ENCODE data around the gene F10. TPM values are rescaled to one million over a fixed set of nuclear protein-coding genes. Genes with fewer than 3 reads are reported as not detected.

F10 gene
- total and polyA plus RNA-seq, 4 donors = 85.3 to 199 (median 117) TPM

GRCh38 chr13:113126265-113127150 is 3.9 kb downstream of the F10 start:
- no peak for TF ChIP-seq FOXA1 (IDR thresholded peaks at IDR 0.05)
- TF ChIP-seq SP1 (IDR thresholded peaks at IDR 0.05) = no peak
- no peak for TF ChIP-seq MAX (IDR thresholded peaks at IDR 0.05)
- TF ChIP-seq GABPA (IDR thresholded peaks at IDR 0.05 in 1 of 2, conservative IDR thresholded peaks at IDR 0.05 in 1 of 2) = no peak
- TF ChIP-seq ATF3 (IDR thresholded peaks at IDR 0.05) = no peak
- no peak for TF ChIP-seq ZBTB33 (IDR thresholded peaks at IDR 0.05)
- TF ChIP-seq RXRA (IDR thresholded peaks at IDR 0.05) = no peak
- TF ChIP-seq NR2F2 (IDR thresholded peaks at IDR 0.05) = no peak
- no peak for TF ChIP-seq TAF1 (conservative IDR thresholded peaks at IDR 0.05)
- no peak for TF ChIP-seq HNF4A (conservative IDR thresholded peaks at IDR 0.05)
- TF ChIP-seq JUND (IDR thresholded peaks at IDR 0.05) = no peak
- no peak for TF ChIP-seq FOXA2 (IDR thresholded peaks at IDR 0.05)
- TF ChIP-seq REST (IDR thresholded peaks at IDR 0.05) = no peak
- TF ChIP-seq EGR1 (IDR thresholded peaks at IDR 0.05; ENCODE audit: low read depth in 2 of 2) = no peak
- no peak for TF ChIP-seq HNF4G (IDR thresholded peaks at IDR 0.05)
- TF ChIP-seq RAD21 (IDR thresholded peaks at IDR 0.05) = no peak
- TF ChIP-seq CTCF (IDR thresholded peaks at IDR 0.05; ENCODE audit: low read depth, low read length, missing input control) = no peak
- TF ChIP-seq YY1 (IDR thresholded peaks at IDR 0.05) = no peak
- no peaks in the 10 kb centered on the region for H3K9me3 ChIP-seq (ENCODE audit: control insufficient read depth in 4 of 4, low read length in 3 of 4)
- H3K27me3 ChIP-seq (ENCODE audit: control insufficient read depth in 4 of 4, insufficient read depth in 4 of 4, low read length in 3 of 4) = no peaks in the 10 kb centered on the region
- H3K27ac ChIP-seq (ENCODE audit: low read depth in 1 of 2, low read length in 2 of 2) = no peak overlapping the region
- H3K9ac ChIP-seq (ENCODE audit: low read depth in 1 of 2, low read length in 2 of 2) = no peak overlapping the region
- WGBS = 91% methylated on average over 18 of the region's 18 CpGs
- peaks cover 0 to 13% (median 2%) of the 10 kb centered on the region in 4 donors for H3K36me3 ChIP-seq (ENCODE audit: control insufficient read depth in 4 of 4, insufficient read depth in 3 of 4, low read depth in 1 of 4, low read length in 3 of 4)
- H3K4me1 ChIP-seq (ENCODE audit: control insufficient read depth in 4 of 4, insufficient read depth in 4 of 4, low read length in 3 of 4) = peaks cover 3 to 28% (median 18%) of the 10 kb centered on the region in 4 donors
- no peak overlapping the region for H3K4me3 ChIP-seq (ENCODE audit: low read depth in 1 of 3, low read length in 3 of 3)
- DNase-seq (ENCODE audit: low spot score) = no peak
